HG03571 (cell line): Measurements from ENCODE around the gene JAKMIP2.
"Not testable (repeated sequence)": the region's sequence is repeated elsewhere in the genome, so short reads cannot be mapped to it uniquely, and the experiment has no call there.

ENCODE experiments used
- ATAC-seq: cut with Tn5 transposase; IDR thresholded peaks from one replicate; pipeline ENCODE4 v1.9.1; 2021; ENCODE audit not compliant: unreplicated experiment

The JAKMIP2 gene

GRCh38 chr5:147782110-147783028, at the start of gene JAKMIP2:
JAKMIP2 (minus strand) TSS chr5:147782728; CDS start chr5:147671806, 110,922 bp downstream.
- ATAC-seq = peak; percentile 55

- no peak for ATAC-seq
Measured at GRCh38 chr5:147831465-147831864, 48.9 kb upstream of the JAKMIP2 start, which contains the start of gene SPINK1. SPINK1 (minus strand) TSS chr5:147831671; CDS start chr5:147831577, 94 bp downstream.

- ATAC-seq = no peak
Measured at GRCh38 chr5:147830035-147830434, 47.5 kb upstream of the JAKMIP2 start.

- not testable (repeated sequence) for ATAC-seq
Measured at GRCh38 chr5:147827017-147827416, 44.5 kb upstream of the JAKMIP2 start.

- no peak for ATAC-seq
Measured at GRCh38 chr5:147826361-147826760, 43.8 kb upstream of the JAKMIP2 start.

GRCh38 chr5:147822686-147823491, 40.4 kb upstream of the JAKMIP2 start:
- peak; percentile 61 for ATAC-seq

GRCh38 chr5:147822222-147822621, 39.7 kb upstream of the JAKMIP2 start:
- not testable (repeated sequence) for ATAC-seq

- no peak for ATAC-seq
Measured at GRCh38 chr5:147821766-147822165, 39.2 kb upstream of the JAKMIP2 start.

GRCh38 chr5:147819261-147819770, 36.8 kb upstream of the JAKMIP2 start:
- ATAC-seq = no peak

GRCh38 chr5:147818290-147818689, 35.8 kb upstream of the JAKMIP2 start:
- ATAC-seq = no peak

- no peak for ATAC-seq
Measured at GRCh38 chr5:147813696-147814095, 31.2 kb upstream of the JAKMIP2 start.

GRCh38 chr5:147809830-147810666, 27.5 kb upstream of the JAKMIP2 start:
- ATAC-seq = no peak

GRCh38 chr5:147805030-147805454, 22.5 kb upstream of the JAKMIP2 start:
- ATAC-seq = peak; percentile 86

GRCh38 chr5:147804334-147804733, 21.8 kb upstream of the JAKMIP2 start:
- no peak for ATAC-seq

GRCh38 chr5:147803926-147804325, 21.4 kb upstream of the JAKMIP2 start:
- no peak for ATAC-seq

GRCh38 chr5:147803161-147803560, 20.6 kb upstream of the JAKMIP2 start:
- ATAC-seq = not testable (repeated sequence)

GRCh38 chr5:147801461-147801860, 18.9 kb upstream of the JAKMIP2 start:
- ATAC-seq = no peak

GRCh38 chr5:147800491-147800890, 18.0 kb upstream of the JAKMIP2 start:
- ATAC-seq = no peak

GRCh38 chr5:147796556-147797308, 14.2 kb upstream of the JAKMIP2 start:
- no peak for ATAC-seq

- no peak for ATAC-seq
Measured at GRCh38 chr5:147791181-147791580, 8.7 kb upstream of the JAKMIP2 start.
